Measurements from ENCODE around the gene DGKB. TPM values are rescaled to one million over a fixed set of nuclear protein-coding genes. Genes with fewer than 3 reads are reported as not detected.

DGKB gene
- total RNA-seq, 2 donors from 2014 or later = 0.52 TPM; not detected in 1

DNA sequence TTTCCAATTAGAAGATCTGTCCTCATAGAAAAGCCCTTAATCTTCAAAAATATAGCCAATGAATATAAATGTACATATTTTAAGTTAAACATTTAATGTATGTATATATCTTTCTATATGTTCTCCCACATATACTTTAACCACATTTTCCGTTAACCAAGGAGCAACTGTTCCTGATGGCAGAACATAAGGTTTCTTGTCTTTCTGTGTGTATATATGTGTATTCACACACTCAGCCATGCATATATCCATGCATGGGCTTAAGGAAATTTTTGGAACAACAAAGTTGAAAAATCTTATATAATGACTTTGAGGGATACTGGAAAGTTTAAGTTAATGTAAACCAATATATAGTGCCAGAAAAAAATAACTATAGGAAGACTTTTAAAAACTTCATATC, 274.0 kb downstream of the DGKB start:
- DNase-seq (no peak), ATAC-seq (no peak)
- Histone ChIP-seq H3K27ac (no peak overlapping the region), H3K4me3 (no peak overlapping the region), H3K4me1 (no peaks in the 10 kb centered on the region), H3K36me3 (replicated peaks in 1 of 2; ENCODE audit: insufficient read depth in 1 of 2, low read depth in 2 of 2) (no peaks in the 10 kb centered on the region), H3K27me3 (no peaks in the 10 kb centered on the region), H3K9me3 (no peaks in the 10 kb centered on the region)
- intact Hi-C loops (cut with DNase I) = no loop called here
- no peak for TF ChIP-seq CTCF (IDR thresholded peaks at IDR 0.05)
- no peak for TF ChIP-seq POLR2A (IDR thresholded peaks at IDR 0.05)
- 89 to 93% methylated on average over 1 of the region's 1 CpG for WGBS, 2 donors

GRCh38 chr7:14626076-14626475, 276.5 kb downstream of the DGKB start:
- H3K27me3 ChIP-seq = no peaks in the 10 kb centered on the region
- H3K4me1 ChIP-seq = no peaks in the 10 kb centered on the region
- H3K9me3 ChIP-seq = no peaks in the 10 kb centered on the region
- H3K27ac ChIP-seq = no peak overlapping the region
- TF ChIP-seq CTCF (IDR thresholded peaks at IDR 0.05) (no peak), POLR2A (IDR thresholded peaks at IDR 0.05) (no peak)
- H3K4me3 ChIP-seq = no peak overlapping the region
- intact Hi-C loops (cut with DNase I) = no loop called here
- no peaks in the 10 kb centered on the region for H3K36me3 ChIP-seq (replicated peaks in 1 of 2; ENCODE audit: insufficient read depth in 1 of 2, low read depth in 2 of 2)
- WGBS, 2 donors = 51 to 53% methylated on average over 4 of the region's 4 CpGs
- peak; percentile 27 for ATAC-seq
- peak in 3 of 4 donors; percentile 14 to 26 (median 25) for DNase-seq

- H3K4me1 ChIP-seq = no peaks in the 10 kb centered on the region
- H3K9me3 ChIP-seq = no peaks in the 10 kb centered on the region
- intact Hi-C loops (cut with DNase I) = no loop called here
- ATAC-seq = no peak
- no peaks in the 10 kb centered on the region for H3K36me3 ChIP-seq (replicated peaks in 1 of 2; ENCODE audit: insufficient read depth in 1 of 2, low read depth in 2 of 2)
- no peak for DNase-seq
- H3K27ac ChIP-seq = no peak overlapping the region
- no peak overlapping the region for H3K4me3 ChIP-seq
- TF ChIP-seq POLR2A (IDR thresholded peaks at IDR 0.05) = no peak
- no peak for TF ChIP-seq CTCF (IDR thresholded peaks at IDR 0.05)
- H3K27me3 ChIP-seq = no peaks in the 10 kb centered on the region
These were observed 280.0 kb downstream of the DGKB start for GRCh38 chr7:14622559-14622958.

DNA sequence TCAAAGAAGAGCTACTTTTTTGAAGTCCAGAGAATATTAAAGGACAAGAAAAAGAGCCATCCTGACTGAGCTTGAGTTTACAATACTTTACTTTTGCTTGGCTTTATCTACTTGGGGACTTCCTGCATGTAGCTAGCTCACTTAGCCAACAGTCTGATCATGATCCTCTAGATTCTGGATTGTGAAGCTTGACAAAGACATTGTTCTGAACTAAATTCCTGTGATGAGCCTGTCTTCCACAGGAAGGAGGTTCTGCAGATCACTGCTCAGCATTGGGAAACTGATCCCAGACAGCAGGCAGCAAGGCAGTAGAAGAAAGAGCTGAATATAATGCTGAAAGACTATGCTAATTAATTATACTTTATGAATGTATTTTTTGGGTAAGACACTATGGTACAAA, 296.4 kb downstream of the DGKB start:
- no peak for ATAC-seq
- Histone ChIP-seq H3K27me3 (no peaks in the 10 kb centered on the region), H3K4me3 (no peak overlapping the region), H3K9me3 (no peaks in the 10 kb centered on the region), H3K4me1 (no peaks in the 10 kb centered on the region), H3K27ac (no peak overlapping the region), H3K36me3 (replicated peaks in 1 of 2; ENCODE audit: insufficient read depth in 1 of 2, low read depth in 2 of 2) (no peaks in the 10 kb centered on the region)
- TF ChIP-seq CTCF (IDR thresholded peaks at IDR 0.05) (no peak), POLR2A (IDR thresholded peaks at IDR 0.05) (no peak)
- intact Hi-C loops (cut with DNase I) = no loop called here
- DNase-seq = no peak

- Histone ChIP-seq H3K27me3 (no peaks in the 10 kb centered on the region), H3K4me1 (no peaks in the 10 kb centered on the region), H3K4me3 (no peak overlapping the region), H3K9me3 (no peaks in the 10 kb centered on the region), H3K36me3 (replicated peaks in 1 of 2; ENCODE audit: insufficient read depth in 1 of 2, low read depth in 2 of 2) (no peaks in the 10 kb centered on the region), H3K27ac (no peak overlapping the region)
- TF ChIP-seq POLR2A (IDR thresholded peaks at IDR 0.05) (no peak), CTCF (IDR thresholded peaks at IDR 0.05) (no peak)
- 58 to 74% methylated on average over 2 of the region's 2 CpGs for WGBS, 2 donors
- DNase-seq (no peak), ATAC-seq (no peak)
- intact Hi-C loops (cut with DNase I) = no loop called here
These were observed 297.9 kb downstream of the DGKB start for GRCh38 chr7:14604606-14605005.

All from body of pancreas (tissue), 4 donors.